ENCODE results near the gene DBX1.
"Not testable (repeated sequence)": the region's sequence is repeated elsewhere in the genome, so short reads cannot be mapped to it uniquely, and the experiment has no call there.

Gene DBX1

DNA sequence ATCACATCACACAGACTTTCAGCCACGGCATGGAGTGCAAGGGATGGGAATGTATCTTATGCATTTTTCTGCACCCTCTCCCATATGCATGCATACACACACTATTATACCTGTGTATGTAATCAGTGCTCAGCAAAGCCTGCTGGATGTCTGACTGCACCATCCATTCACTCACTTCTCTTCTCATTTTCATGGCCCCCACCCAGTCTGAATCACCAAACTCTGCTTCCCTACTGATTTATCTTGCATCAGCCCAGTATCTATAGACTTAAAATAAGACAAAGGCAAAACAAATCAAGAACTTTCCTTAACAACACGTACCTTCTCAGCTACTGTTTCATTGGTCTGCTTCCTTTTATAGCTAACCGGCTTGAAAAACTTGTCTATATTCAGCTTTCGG is 21.6 kb downstream of the DBX1 start:
- Mint-ChIP-seq H3K27ac (no peak overlapping the region), H3K4me1 (no peaks in the 10 kb centered on the region), H3K9me3 (no peaks in the 10 kb centered on the region), H3K4me3 (no peak overlapping the region), H3K36me3 (no peaks in the 10 kb centered on the region)
- DNase-seq (ENCODE audit: low spot score in 2 of 2) (no peak), ATAC-seq (no peak)

DNA sequence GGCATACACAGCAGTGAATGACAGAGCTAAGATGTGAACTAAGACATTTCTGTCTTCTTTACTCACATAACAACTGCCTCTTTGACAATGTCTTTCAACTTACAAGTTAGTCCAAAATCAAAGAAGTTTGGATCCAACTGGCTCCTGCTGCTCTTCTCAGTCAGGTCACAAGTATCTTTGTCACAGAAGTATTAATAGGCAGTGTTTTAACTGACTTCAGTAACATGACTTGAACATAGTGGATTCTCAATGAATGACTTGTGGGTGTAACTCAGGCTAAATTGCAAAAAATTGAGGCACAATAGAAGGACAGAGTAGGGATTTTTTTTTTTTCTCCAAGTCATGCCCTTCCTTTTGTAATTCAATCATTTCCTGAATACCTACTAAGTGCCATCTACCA is 22.6 kb downstream of the DBX1 start:
- Mint-ChIP-seq H3K4me3 (no peak overlapping the region), H3K36me3 (no peaks in the 10 kb centered on the region), H3K4me1 (peaks cover 1% of the 10 kb centered on the region)

DNA sequence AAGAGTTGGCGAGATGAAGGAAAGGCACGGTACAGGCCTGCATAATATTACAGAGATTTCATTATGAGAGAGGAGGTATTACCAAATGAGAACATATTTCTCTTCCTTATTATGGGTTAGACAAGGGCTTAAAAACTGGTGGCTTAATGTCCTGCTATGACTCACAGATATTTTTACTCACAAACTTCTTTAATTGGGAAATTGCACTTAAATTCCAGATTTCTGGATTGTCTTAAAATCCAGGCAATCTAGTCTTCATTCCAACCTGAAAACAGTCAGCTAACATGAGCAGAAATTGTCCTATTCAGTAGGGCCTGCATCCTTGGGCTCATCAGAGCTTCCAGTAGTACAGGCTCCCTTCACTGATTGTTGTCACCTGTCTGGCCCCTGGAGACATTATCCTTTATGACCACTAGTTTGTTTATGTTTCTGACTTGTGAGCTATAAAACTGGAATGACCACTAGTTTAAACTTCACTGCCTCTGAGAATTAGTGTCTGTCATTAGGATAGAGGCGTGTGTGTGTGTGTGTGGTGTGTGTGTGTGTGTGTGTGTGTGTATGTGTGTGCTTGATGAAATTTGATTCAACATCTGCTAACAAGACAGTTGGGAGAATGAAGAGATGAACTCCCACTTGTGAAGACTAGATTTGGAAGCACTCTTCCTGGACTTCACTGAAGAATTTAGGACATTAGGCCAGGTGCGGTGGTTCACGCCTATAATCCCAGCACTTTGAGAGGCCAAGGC is 25.1 kb downstream of the DBX1 start:
- Mint-ChIP-seq H3K4me3 (no peak overlapping the region), H3K36me3 (no peaks in the 10 kb centered on the region), H3K9me3 (no peaks in the 10 kb centered on the region), H3K4me1 (peaks cover 13% of the 10 kb centered on the region), H3K27ac (no peak overlapping the region)
- DNase-seq (ENCODE audit: low spot score in 2 of 2) (no peak), ATAC-seq (no peak)

More for the DNA sequence above, 22.6 kb downstream of the DBX1 start:
- DNase-seq (ENCODE audit: low spot score in 2 of 2) = no peak
- Mint-ChIP-seq H3K9me3 (no peaks in the 10 kb centered on the region), H3K27ac (no peak overlapping the region)
- no peak for ATAC-seq

DNA sequence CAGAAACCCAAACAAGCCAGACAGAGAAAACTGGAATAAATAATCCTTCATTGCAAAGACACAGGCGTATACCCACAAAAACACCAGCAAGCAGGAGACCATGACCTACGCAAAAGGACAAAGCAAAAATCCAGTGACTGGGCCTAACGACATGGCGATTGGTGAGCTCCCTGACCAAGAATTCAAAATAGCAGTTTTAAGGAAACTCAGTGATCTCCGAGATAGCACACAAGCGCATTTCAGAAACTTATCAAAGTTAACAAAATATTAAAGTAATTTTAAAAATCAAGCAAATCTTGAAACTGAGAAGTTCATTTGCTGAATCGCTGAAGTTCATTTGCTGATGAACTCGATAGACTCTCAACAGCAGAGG is 27.6 kb downstream of the DBX1 start:
- no peak for DNase-seq (ENCODE audit: low spot score in 2 of 2)
- Mint-ChIP-seq H3K9me3 (no peaks in the 10 kb centered on the region), H3K27ac (no peak overlapping the region), H3K4me3 (peak overlapping the region; percentile 65), H3K4me1 (peaks cover 13% of the 10 kb centered on the region), H3K36me3 (no peaks in the 10 kb centered on the region)
- ATAC-seq = no peak

DNA sequence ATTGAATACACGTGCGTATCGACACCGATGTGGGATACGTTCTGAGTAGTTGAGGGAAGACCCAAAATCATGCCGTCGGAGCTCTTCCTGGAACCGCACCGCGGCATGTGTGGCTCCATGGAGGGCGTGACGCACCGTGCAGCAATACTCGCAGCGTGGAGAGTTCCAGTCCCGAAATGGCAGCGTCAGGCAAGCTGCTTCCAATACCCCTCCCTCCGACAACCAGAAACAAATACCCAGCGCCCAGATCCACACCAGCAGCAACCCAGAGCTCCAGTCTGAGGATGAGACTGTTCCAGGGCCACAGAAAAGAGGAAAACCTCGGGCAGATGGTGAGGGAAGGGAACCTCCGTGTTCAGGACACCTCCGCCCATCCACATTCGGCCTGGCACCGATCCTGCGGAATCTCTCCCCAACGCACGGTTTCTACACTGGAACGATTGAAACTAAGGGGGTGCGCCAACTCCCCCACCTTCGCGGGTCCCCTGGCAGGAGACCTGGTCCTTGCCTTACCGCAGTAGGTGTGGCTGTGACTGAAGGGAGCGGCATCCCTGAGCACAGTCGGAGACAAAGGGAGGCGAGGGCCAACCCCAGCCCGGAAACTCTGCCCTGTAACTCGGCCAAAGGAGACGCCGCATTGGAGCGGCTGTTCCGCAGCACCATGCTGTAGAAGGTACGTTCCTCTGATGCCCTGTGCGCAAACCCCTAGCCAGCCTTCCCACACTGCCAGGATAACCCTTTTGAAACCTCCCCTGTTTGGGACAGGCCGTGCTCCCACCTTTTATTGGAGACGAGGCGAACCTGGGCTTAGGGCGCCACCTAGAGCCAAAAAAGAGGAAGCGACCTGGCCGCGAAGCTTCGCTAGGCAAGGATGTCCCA is 28.2 kb downstream of the DBX1 start:
- ATAC-seq (peak; percentile 59), DNase-seq (ENCODE audit: low spot score in 2 of 2) (peak; percentile 28 to 68)
- no peaks in the 10 kb centered on the region for H3K9me3 Mint-ChIP-seq
- peak overlapping the region; percentile 65 for H3K4me3 Mint-ChIP-seq
- H3K27ac Mint-ChIP-seq = no peak overlapping the region
- no peaks in the 10 kb centered on the region for H3K36me3 Mint-ChIP-seq
- H3K4me1 Mint-ChIP-seq = peaks cover 13% of the 10 kb centered on the region

DNA sequence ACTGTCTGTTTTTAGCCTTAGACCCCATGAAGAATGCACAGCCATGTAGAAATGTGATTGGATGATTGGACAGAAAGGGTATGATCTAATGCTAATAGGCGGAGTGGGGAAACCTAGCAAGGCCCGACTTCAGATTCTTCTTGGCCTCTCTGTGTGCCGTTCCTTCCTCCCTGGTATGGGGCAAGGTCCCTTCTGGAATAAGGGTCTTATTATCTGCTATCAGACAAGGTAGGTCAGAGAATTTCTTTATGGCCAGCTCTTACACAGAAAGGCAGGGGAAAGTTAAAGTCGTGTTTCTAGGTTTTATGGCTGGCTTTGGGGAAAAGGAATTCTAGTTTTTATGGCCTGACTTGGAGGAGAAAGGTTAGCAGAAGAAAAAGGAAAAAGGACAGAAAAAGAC is 30.6 kb downstream of the DBX1 start:
- ATAC-seq (no peak), DNase-seq (ENCODE audit: low spot score in 2 of 2) (no peak)
- H3K4me1 Mint-ChIP-seq = peaks cover 13% of the 10 kb centered on the region
- H3K36me3 Mint-ChIP-seq = no peaks in the 10 kb centered on the region
- H3K9me3 Mint-ChIP-seq = no peaks in the 10 kb centered on the region
- no peak overlapping the region for H3K27ac Mint-ChIP-seq
- no peak overlapping the region for H3K4me3 Mint-ChIP-seq

DNA sequence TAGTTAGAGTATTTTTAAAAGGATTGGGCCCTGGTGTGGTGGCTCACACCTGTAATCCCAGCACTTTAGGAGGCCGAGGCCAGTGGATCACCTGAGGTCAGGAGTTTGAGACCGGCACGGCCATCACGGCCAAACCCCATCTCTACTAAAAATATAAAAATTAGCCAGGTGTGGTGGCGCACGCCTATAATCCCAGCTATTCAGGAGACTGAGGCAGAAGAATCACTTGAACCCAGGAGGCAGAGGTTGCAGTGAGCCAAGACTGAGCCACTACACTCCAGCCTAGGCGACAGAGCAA is 31.8 kb downstream of the DBX1 start:
- H3K9me3 Mint-ChIP-seq; DNase-seq (ENCODE audit: low spot score in 2 of 2); H3K36me3 Mint-ChIP-seq; ATAC-seq; H3K4me3 Mint-ChIP-seq; H3K27ac Mint-ChIP-seq: not testable (repeated sequence)
- H3K4me1 Mint-ChIP-seq = peaks cover 13% of the 10 kb centered on the region

DNA sequence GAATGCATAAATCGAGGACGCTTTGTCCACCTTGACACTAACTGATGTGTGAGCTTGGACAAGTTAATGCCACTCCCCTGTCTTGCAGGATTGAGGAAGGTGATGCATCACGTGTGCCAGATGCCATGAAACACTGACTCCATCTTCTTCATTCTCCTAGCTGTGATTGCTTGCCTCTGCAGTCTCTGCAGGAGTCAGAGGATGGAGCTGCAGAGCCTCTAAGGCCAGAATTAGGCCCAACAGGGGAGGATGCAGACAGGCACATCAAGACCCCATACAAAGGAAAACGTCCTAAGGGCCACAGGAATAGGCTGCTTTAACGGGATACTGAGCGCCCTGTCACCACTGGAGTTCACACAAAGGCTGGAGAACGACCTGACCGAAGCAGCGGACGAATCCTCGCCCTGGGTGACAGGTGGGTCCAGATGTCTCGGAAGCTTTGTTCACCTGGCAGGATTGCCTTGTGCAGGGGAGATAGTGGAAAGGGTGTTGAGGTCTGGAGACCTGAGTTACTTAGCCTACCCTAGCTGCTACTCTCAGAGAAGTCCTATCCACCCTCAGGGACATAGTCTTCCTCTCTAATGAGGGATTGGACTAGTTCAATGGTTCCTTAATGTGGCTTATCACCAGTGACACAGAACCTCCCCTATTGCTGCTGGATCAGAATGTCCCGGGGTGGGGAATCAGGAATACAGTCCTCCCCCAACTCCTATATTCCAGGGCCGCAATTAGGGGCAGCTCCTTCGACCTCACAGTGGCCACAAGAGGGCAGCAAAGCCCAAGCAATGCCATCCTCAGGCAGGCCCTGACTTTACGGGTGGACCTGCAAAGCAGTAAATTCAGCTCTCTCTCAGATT is 32.4 kb downstream of the DBX1 start:
- Mint-ChIP-seq H3K4me3 (no peak overlapping the region), H3K36me3 (no peaks in the 10 kb centered on the region), H3K4me1 (peaks cover 13% of the 10 kb centered on the region), H3K27ac (no peak overlapping the region), H3K9me3 (no peaks in the 10 kb centered on the region)
- DNase-seq (ENCODE audit: low spot score in 2 of 2) (peak; percentile 59 to 86), ATAC-seq (peak; percentile 68)

DNA sequence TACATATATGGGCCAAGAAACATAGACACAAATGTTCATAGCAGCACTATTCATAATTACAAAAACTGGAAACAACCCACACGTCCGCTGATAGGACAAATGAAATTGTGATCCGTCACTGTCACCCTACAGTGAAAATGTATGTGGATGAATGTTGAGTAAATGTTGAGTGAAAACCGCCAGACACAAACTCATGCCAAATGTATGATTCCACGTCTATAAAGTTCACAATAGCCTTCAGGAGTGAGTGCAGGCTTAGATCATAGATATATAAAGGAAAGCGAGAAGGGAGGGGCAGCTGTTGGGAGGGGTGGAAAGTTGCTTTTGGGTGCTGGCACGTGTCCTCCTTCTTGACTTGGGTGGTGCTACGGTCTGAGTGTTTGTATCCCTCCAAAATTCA is 33.6 kb downstream of the DBX1 start:
- Mint-ChIP-seq H3K4me1 (peaks cover 2% of the 10 kb centered on the region), H3K4me3 (no peak overlapping the region), H3K27ac (no peak overlapping the region), H3K36me3 (no peaks in the 10 kb centered on the region), H3K9me3 (no peaks in the 10 kb centered on the region)
- ATAC-seq = no peak
- DNase-seq (ENCODE audit: low spot score in 2 of 2) = no peak

DNA sequence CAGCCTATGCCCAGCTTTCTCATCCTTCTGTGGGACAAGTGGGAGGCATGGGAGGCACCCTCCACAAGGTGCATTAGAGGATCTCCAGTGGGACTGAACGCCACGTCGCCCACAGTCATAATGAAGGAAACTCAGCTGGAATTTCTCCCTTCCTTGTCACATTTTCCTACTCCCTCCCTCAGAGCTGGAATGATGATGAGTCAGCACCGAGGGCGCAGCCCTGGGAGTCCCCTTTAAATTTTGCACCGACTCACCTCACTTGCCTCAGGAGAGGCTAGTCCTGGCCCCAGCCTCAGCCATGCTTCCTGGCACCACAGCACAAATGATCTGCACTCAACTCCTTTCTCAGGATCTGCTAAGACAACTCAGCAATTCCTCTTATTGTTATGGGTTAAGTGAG is 34.3 kb downstream of the DBX1 start:
- Mint-ChIP-seq H3K4me3 (no peak overlapping the region), H3K4me1 (no peaks in the 10 kb centered on the region), H3K27ac (no peak overlapping the region), H3K9me3 (no peaks in the 10 kb centered on the region), H3K36me3 (no peaks in the 10 kb centered on the region)
- ATAC-seq (no peak), DNase-seq (ENCODE audit: low spot score in 2 of 2) (no peak)

DNA sequence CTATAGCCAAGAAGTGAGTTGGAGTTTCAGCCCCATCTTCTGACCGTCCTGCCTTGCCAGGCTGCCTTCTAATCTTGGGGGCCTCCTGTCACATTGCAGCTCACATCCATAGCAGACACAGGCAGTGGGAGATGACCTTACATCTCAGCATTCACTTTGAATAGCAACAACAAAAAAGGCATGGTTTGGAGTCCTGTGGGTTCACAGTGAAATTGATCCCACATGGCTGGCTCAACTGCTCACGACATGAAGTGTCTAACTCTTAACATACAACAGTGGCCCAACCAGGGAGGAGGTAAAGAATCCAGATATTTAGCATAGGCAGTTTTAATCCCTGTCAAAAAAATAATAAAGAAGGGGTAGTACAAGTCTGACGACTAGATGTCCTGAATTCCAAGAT is 38.1 kb downstream of the DBX1 start:
- no peaks in the 10 kb centered on the region for H3K9me3 Mint-ChIP-seq
- H3K4me1 Mint-ChIP-seq = no peaks in the 10 kb centered on the region
- no peaks in the 10 kb centered on the region for H3K36me3 Mint-ChIP-seq
- ATAC-seq = no peak
- H3K4me3 Mint-ChIP-seq = no peak overlapping the region
- DNase-seq (ENCODE audit: low spot score in 2 of 2) = no peak
- H3K27ac Mint-ChIP-seq = no peak overlapping the region

DNA sequence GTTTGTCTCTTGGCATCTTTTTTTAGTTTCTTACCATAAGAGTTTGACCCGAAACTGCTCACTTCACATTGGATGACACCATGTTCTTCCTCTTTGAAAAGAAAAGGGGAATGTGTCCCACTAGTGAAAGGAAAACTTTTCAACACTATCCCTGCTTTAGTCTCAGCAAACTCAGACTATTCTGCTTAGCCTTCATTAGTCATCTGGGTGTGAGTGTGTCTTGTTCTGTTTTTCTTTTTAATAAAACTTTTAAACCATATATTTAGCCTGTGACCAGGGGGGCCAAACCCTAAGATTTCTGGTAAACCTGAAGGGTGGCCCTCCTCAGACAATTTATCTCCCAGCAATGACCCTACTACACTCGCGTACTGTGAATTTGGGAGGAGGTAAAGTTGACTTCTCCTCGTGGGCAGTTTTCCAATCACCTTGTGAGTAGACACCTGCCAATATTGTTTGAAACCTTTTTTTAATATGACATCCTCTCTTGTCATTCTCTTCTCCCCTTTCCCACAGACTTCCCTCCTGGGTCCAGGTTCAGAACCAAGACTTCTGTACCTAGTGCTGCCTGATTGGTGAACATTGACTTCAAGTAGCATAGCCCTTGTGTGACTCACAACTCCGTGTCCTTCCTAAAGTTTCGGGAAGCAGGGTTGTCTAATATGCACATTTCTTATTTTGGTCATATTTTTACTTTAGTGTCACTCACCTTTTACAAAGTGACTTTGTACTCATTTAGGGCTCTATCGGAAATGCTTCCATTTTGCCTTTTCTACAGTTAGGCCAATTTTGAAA is 39.9 kb downstream of the DBX1 start:
- H3K9me3 Mint-ChIP-seq = no peaks in the 10 kb centered on the region
- H3K36me3 Mint-ChIP-seq = no peaks in the 10 kb centered on the region
- no peaks in the 10 kb centered on the region for H3K4me1 Mint-ChIP-seq
- no peak overlapping the region for H3K4me3 Mint-ChIP-seq
- DNase-seq (ENCODE audit: low spot score in 2 of 2) = no peak
- H3K27ac Mint-ChIP-seq = no peak overlapping the region
- no peak for ATAC-seq

DNA sequence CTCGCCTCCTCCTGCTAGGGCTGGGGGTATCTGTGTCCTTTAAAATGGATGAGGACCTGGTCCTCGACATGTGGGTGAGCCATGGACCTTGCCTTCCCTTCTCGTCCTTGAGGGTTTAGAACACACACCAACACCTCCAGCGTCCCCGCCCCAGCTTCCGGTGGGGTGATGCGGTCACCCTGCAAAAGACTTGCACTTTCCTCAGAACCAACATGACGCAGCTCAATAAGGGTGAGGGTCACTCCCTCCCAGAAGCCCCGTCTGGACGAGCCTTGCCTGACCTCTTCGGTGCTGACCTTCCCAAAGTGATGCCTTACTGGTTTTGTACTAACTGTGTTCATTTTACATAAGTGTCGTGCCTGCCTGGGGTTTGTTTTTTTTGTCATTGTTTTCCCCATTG is 41.0 kb downstream of the DBX1 start:
- Mint-ChIP-seq H3K4me1 (no peaks in the 10 kb centered on the region), H3K4me3 (no peak overlapping the region), H3K27ac (no peak overlapping the region), H3K9me3 (no peaks in the 10 kb centered on the region), H3K36me3 (no peaks in the 10 kb centered on the region)
- ATAC-seq (no peak), DNase-seq (ENCODE audit: low spot score in 2 of 2) (no peak)

DNA sequence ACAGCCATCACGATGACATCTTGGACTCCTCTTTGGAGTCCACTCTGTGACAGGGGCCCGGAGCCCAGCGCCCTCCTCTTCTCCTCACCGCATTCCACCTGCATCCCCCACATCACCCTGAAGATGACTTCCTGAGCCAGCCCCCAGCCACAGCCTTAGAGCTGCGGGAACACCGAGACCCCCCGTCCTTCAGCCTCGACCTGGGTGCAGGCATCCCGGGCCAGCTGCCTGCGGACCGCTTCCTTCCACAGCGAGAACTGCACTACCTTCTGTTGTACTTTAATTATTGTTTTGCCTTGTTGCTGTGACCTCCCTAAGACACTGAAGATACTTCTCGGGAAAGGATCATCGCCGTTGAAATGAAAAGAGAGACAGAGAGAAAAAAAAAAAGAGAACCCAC is 42.1 kb downstream of the DBX1 start:
- no peak overlapping the region for H3K27ac Mint-ChIP-seq
- ATAC-seq = no peak

DNA sequence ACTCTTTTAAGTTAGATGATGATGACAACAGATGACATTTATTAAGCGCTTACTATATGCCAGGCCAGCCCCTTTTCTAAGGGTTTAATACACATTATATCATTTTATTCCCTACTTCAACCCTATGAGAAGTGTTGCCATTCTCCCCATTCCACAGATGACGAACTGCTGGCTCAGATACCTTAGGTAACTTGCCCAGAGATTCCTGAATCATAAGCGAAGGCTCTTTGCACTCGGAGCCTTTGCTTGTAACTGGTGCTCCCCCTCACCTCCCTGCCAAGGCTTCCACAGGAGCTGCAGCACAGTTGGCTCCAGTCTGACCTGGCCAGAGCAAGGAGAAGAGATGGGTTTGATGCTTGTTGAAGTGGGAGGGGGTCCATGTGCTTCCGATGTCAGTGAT is 43.0 kb downstream of the DBX1 start:
- ATAC-seq = no peak
- Mint-ChIP-seq H3K27ac (no peak overlapping the region), H3K9me3 (no peaks in the 10 kb centered on the region), H3K4me1 (no peaks in the 10 kb centered on the region), H3K4me3 (no peak overlapping the region), H3K36me3 (no peaks in the 10 kb centered on the region)
- no peak for DNase-seq (ENCODE audit: low spot score in 2 of 2)

More for the DNA sequence above, 42.1 kb downstream of the DBX1 start:
- H3K36me3 Mint-ChIP-seq = no peaks in the 10 kb centered on the region
- DNase-seq (ENCODE audit: low spot score in 2 of 2) = no peak
- H3K4me1 Mint-ChIP-seq = no peaks in the 10 kb centered on the region
- H3K9me3 Mint-ChIP-seq = no peaks in the 10 kb centered on the region
- H3K4me3 Mint-ChIP-seq = no peak overlapping the region
